HK-2 (cell line): ENCODE results near the gene IL36G.
"Not testable (repeated sequence)": the region's sequence is repeated elsewhere in the genome, so short reads cannot be mapped to it uniquely, and the experiment has no call there.

Experiments used
- DNase-seq: peaks from one replicate; pipeline ENCODE4 v3.0.0-alpha.2; 2018; ENCODE audit not compliant: unreplicated experiment

IL36G gene

DNA sequence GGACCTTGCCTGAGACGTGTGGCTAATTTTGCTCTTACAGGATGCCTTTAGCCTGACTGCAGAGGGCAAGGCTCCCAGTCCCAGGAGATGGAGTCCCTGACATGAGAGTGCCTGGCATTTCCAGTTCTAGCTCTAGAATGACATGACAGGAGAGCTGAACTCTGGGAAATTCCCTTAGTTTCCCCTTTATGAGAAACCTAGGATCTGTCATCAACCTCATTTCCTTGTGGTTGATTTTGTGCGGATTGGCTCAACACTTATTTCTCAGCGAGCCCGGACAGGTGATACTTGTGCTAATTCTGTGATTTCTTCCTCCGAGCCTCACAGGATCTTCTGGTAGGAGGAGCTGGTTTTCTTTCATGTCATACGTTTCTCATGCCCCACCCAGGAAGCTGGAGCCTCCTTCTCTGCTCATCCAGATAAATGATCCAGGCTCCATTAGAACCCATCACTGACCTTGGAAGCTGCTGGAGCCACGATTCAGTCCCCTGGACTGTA lies at the start of gene IL36G:
TSS of gene IL36G (plus strand) at position 448 of the 498 bp plus-strand sequence. CDS start 633 bp downstream, outside the sequence.
- DNase-seq, result no peak

DNA sequence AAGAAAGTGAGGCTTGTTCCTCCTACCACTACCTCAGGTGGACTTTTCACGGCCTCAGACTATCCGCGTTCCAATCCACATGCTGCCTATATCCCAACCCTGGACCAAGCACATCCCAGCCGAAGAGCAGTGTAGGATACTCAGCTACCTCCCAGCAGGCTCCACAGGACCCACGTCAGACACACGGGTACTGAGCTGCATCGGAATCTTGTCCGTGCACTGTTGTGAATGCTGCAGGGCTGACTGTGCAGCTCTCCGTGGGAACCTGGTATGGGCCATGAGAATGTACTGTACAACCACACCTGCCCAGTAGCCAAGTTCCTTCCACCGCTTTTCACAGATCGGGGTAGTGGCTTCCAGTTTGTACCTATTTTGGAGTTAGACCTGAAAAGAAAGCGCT lies 44.5 kb upstream of the IL36G start:
- DNase-seq, result no peak

DNA sequence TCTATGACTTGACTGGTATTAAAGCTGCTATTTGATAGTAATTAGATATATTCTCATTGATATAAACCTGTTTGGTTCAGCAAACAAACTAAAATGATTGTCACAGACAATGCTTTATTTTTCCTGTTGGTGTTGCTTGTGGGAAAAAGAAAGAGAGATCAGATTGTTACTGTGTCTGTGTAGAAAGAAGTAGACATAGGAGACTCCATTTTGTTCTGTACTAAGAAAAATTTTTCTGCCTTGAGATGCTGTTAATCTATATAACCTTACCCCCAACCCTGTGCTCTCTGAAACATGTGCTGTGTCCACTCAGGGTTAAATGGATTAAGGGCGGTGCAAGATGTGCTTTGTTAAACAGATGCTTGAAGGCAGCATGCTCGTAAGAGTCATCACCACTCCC lies 43.7 kb upstream of the IL36G start:
- not testable (repeated sequence) for DNase-seq

DNA sequence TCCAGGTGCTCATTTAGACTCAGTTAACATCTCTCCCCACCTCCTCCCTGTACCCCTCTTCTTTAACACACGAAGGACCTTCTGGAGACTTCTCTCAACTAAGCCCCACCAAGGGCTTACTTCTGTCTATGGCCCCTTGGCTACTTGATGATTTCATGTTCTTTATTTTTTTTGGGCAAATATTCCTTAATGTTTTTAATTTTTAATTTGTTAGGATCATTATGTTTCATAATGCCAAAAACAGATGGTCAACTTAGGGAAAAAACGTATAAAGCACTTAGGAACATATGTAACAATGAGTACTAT lies 40.9 kb upstream of the IL36G start:
- no peak for DNase-seq

DNA sequence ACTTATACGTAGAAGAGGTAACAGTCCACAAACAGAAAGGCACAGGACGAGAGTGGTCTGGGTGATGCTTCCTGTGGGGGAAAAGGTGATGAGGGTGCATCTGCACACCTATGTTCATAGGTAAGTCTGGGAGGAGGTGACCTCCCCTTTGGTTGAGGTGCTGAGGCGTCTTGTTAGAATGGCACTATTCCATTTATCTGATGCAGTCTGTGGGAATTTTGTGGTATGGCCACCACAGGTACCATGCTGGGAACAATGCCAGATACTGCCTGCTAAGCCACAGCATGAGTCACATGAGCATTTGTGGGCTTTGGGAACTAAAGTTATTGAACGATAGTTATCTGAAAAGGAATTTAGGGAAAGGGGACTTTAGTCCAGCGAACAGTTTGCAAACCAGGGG lies 38.9 kb upstream of the IL36G start:
- peak; percentile 54 for DNase-seq

GRCh38 chr2:112939425-112939824 lies 38.4 kb upstream of the IL36G start:
- no peak for DNase-seq

DNA sequence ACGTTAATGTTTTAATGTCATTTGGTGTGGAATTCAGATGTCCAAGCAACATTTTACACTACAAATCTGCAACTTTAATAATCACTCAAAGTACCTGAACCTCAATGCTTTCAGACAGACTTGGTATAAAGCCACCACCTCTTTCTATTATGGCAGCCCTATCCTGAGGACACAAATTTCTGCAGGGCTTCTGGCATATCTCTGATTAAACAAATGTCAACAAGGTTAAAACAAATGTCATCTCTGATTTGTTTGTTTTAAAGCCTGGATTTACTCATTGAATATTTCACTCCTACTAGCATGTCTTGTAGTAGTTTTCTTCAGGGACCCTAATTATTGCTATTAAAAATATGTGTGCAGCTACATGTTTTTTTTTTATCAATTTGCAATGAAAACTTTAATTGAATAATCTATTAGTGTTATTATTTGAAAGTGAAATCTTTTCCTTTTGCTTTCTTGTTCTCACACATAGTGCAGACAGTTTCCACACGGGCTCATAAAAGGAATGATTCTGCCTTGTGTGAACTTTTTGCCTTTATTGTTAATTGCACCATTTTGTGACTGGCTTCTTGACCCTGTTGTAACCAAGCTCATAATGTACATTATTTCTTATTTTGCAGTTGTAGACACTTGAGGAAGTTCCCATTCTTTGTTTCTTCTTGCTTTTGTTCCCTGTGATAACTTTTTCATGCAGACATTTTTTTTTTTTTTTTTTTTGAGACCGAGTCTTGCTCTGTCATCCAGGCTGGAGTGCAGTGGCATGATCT lies 36.8 kb upstream of the IL36G start:
- no peak for DNase-seq

- peak; percentile 69 for DNase-seq
Measured at GRCh38 chr2:112941753-112942653, 35.8 kb upstream of the IL36G start.

DNA sequence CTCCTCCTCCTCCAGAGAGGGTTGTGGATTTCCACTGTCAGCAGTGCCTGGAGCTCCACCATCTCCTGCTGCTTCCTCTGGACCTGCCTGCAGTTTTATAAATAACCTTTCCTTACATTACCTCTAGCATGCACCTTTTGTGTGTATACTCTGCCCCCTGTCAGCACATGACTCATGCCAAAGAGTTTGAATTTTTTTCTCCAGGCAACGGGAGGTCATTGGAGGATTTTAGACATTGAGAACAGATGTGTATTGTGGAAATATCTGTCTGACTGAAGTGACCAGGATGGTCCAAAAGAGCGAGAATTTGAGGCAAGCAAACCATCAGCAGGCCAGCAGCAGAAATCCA lies 35.2 kb upstream of the IL36G start:
- DNase-seq, result no peak

DNA sequence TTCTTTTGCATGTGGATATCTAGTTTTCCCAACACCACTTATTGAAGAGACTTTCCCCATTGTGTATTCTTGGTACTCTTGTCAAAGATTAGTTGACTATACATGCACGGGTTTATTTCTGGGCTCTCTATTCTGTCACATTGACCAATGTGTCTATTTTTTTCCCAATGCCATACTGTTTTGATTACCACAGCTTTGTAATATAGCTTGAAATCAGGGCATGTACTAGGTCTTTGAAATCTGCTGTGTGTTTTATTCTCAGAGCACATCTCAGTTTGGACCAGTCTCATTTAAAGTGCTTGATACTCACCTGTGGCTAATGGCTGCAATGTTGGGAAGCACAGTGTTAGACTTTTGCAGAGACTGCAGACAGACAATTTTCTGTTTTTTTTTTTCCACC lies 32.8 kb upstream of the IL36G start:
- no peak for DNase-seq

DNA sequence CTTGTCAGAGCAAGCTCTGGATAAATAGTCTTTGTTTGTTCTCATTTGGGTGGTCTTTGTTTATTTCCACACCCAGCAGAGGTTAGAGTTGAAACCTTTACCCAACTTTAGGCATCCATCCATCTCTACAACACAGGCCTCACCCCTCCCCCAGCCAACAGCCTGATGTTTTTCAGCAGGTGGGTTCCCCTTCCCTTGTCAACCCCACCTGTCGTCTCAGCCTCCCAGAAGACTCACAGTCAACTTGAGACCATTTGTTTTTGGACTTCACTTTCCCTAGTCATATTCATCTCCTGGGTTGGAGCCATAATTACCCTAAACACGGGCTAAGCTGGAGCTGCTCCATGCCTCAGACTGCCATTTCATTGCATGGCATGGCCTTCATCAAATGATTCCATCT lies 31.7 kb upstream of the IL36G start:
- DNase-seq, result no peak

DNA sequence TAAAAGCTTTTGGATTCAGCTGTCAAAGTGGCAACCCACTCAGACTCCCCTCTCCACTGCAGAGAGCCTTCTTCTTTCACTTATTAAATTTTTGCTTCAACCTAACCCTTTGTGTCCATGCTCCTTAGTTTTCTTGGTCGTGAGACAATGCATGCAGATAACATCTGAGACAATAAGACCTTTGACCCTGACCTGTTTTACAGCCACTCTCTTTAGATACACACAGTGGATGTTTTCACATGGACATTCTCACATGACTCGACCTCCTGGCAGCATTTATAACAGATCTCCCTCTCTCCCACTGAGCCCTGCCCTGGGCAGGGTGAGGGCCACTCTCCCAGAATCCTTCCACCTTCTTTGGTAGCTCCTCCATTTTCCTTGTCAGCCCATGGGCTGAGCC lies 30.4 kb upstream of the IL36G start:
- DNase-seq, result no peak

DNA sequence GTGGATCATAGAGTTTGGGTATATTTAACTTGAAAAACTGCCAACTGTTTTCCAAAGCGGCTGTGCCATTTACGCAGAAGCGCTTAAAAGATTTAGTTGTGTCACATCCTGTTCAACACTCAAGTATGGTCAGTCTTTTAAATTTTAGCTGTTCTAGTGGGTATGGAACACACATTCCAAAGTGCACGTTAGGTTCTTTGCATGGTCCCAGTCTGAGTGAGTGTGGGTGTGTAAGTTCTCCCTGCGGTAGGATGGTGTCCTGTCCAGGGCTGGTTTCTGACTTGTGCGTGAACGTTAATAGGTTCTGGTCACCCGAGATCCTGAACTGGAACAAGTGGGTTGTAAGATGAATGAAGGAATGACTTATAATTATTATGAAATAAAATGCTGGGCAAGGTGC lies 28.4 kb upstream of the IL36G start:
- no peak for DNase-seq

- no peak for DNase-seq
Measured at GRCh38 chr2:112954364-112954763, 23.4 kb upstream of the IL36G start.

DNA sequence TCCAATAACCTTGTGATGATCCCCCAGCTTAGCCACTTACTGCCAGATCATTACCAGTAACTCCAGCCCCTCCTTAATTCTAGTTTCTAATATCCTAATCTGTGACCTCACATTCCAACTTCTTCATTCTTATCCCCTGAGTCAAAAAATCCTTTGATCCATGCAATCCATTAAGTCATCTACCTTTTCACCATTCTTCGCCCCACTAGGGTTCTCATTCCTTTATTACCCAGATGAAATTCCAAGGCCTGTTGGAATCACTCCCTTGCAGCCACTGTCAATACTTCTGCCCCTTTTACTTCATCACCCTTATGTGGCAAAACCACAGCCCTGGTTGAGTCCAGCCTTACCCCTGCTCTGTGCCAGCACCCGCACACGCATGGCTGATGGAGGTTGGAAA lies 20.3 kb upstream of the IL36G start:
- DNase-seq, result no peak

DNA sequence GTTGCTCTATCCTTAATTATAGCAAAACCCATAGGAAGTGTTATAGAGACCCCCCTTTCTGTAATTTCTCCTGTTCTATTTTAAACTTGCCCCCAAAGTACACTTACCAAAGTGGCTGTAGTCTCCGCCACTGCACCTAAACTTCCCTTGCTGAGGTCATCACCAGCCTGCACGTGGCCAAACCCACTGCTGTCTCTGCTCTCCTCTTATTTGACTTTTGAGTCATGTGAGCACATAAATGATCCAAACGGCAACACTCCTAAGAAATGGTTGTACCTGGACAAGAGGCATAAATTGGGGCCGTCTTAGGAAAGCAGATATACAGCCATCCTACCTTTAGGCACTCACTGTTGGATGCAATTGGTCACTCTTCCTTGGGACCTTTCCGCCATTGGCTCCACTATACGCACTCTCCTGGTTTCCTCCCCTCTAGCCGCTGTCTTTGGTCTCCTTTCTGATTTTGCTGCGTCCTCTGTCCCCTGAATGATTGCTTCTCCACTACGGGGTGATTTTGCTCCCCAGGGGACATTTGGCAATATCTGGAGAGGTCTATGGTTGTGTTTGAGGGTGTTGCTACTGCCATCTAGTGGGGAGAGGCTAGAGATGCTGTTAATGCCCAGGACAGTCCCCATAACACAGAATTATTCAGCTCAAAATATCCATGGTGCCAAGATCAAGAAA lies 19.2 kb upstream of the IL36G start:
- DNase-seq, result no peak

GRCh38 chr2:112959109-112959812 lies 18.5 kb upstream of the IL36G start:
- no peak for DNase-seq

DNA sequence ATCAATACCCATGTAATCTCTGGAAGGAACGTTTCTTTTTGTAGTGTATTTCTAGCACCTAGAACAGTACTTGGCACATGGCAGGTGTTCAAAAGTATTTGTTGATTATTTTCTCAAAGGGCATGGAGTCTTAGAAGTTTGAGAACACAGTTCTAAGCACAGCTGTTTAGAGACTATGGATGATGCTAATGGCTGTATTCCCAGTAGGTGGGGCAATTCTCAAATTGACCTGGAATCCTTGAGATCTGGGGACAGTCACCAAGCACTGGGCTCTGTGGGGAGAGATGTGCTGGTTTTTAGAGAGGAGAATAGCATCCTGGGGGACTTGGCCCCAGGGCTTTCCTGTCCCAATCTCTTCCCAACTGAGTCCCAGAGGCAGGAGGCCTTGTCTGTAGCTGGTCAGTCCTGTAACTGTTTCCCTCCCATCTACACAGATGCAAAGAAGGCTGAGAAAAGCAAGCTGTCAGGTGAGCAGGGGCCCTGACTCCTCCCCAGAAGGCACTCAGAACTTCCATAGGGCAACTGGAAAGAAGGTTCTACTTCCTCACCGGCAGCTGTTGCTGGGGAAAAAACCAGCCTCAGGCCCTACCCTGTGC lies 17.5 kb upstream of the IL36G start:
- no peak for DNase-seq

GRCh38 chr2:112962308-112963175 lies 15.3 kb upstream of the IL36G start:
- no peak for DNase-seq

DNA sequence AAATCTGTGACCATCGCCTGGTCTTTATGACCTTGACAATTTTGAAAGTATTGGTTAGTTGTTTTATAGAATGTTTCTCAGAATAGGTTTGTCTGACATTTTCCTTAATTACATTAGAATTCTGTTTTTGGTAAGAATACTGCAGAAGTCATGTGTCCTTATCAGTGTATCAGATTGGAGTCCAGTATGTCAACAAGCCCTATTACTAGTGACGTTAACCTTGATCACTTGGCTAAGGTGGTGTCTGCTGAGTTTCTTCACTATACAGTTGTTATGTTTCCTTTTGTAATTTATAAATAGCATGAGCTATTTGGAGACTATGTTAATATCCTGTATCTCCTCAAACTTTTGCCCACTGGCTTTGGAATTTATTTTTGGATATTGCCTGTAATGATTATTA lies 10.8 kb upstream of the IL36G start:
- DNase-seq, result no peak
